H1 (cell line): ENCODE data around the gene ITGB2. TPM values are rescaled to one million over a fixed set of nuclear protein-coding genes. Genes with fewer than 3 reads are reported as not detected.

ENCODE experiments used
- ASH2L ChIP-seq: fragments of 200-600, 300-600 bp; sonication (generic); IDR thresholded peaks from one replicate; pipeline ENCODE4 v1.7.1; 2017; ENCODE audit warnings: low read length
- BCL11A ChIP-seq, 2 experiments: IDR thresholded peaks; one replicate each; pipeline ENCODE4 v1.6.1; 2011; ENCODE audit warnings: low read depth in 2 of 2, low read length in 2 of 2, mild to moderate bottlenecking in 2 of 2
- BRCA1 ChIP-seq: IDR thresholded peaks from 2 replicates; pipeline ENCODE4 v1.6.1; 2012; ENCODE audit warnings: low read depth, low read length, improper control_type of control experiment
- E2F6 ChIP-seq: IDR thresholded peaks from 2 replicates; pipeline ENCODE4 v1.6.1; 2012; ENCODE audit warnings: inconsistent platforms
- MAX ChIP-seq: IDR thresholded peaks from 2 replicates; pipeline ENCODE4 v1.6.1; 2012; ENCODE audit warnings: inconsistent platforms
- POU5F1 ChIP-seq: IDR thresholded peaks from 2 replicates; pipeline ENCODE4 v1.6.1; 2011; ENCODE audit warnings: low read depth, mild to moderate bottlenecking, low read length, moderate library complexity
- SIX5 ChIP-seq: IDR thresholded peaks from 2 replicates; pipeline ENCODE4 v1.6.1; 2011; ENCODE audit warnings: mild to moderate bottlenecking, low read depth, low read length
- TAF1 ChIP-seq: IDR thresholded peaks from 2 replicates; pipeline ENCODE4 v1.6.1; 2011; ENCODE audit warnings: mild to moderate bottlenecking, low read depth, low read length
- polyA plus RNA-seq, 7 experiments: library from polyadenylated mRNA; depleted of rRNA in 3 of 7; stranded (reverse) in 5 of 7; unstranded in 2 of 7; fragments of >200 nt in 5 of 7; fragments of 200-250 nt in 2 of 7; gene quantifications; 1 replicate in 5 of 7; 2 replicates in 1 of 7; 4 replicates in 1 of 7; pipeline versions ENCODE4 v1.2.1 to v1.2.3, GENCODE V29; 2011 to 2013; ENCODE audit warnings: missing spikeins in 2 of 7, mixed read lengths in 2 of 7
- total RNA-seq: library from RNA; stranded (reverse); fragmentation: NEBNext Ultra II Directional; extraction: Animal tissue kit (Norgen Biotek cat#: 25700); gene quantifications from 2 replicates; pipeline ENCODE4 v1.2.1, GENCODE V29; 2021

The ITGB2 gene
- total and polyA plus RNA-seq, 2 of the 8 experiments (the other 6 are each of a cell fraction or from before 2014, with no cell fraction given): 0.24 to 0.63 TPM

GRCh38 chr21:44951186-44951915 lies 30.7 kb upstream of the ITGB2 start (continued):
- TF ChIP-seq ASH2L: no peak
- no peak for TF ChIP-seq SIX5
- TF ChIP-seq POU5F1: no peak
- TF ChIP-seq TAF1: no peak
- no peak for TF ChIP-seq BCL11A (IDR thresholded peaks at IDR 0.05; ENCODE audit: low read depth in 2 of 2, low read length in 2 of 2)
- TF ChIP-seq E2F6: no peak
- no peak for TF ChIP-seq MAX
- no peak for TF ChIP-seq BRCA1
